HepG2 (cell line): Measurements from ENCODE around the gene PANK4. TPM values are rescaled to one million over a fixed set of nuclear protein-coding genes. Genes with fewer than 3 reads are reported as not detected.

ENCODE experiments used
- ATAC-seq: fragments of 200-7000 bp; cut with Tn5 transposase; 3 replicates; pipeline ENCODE4 v1.9.1; 2020; ENCODE audit warnings: mild to moderate bottlenecking, moderate library complexity
- BruUV-seq: library from RNA; stranded (reverse); fragments of 400-500 nt; replicated peaks from 2 replicates; lab custom pipeline; 2021; lab: Mats Ljungman, UMichigan
- CTCF ChIA-PET: fragments of 300-600 bp; formaldehyde crosslinking; extraction: SDS; loops from one replicate; lab custom pipeline; 2021; ENCODE audit warnings: low total read pairs, inconsistent platforms, low intra/inter-chr PET ratio; lab: Yijun Ruan, JAX
- POLR2A ChIA-PET: fragments of 350-600 bp; sonication (Branson Sonifier 250); formaldehyde crosslinking; loops from one replicate; lab custom pipeline; 2020; ENCODE audit warnings: antibody characterized with exemption, inconsistent platforms; lab: Yijun Ruan, JAX
- DNase-seq: peaks from one replicate; pipeline ENCODE4 v3.0.0-alpha.2; 2015; ENCODE audit warnings: low spot score
- FAIRE-seq: peaks from 3 replicates; lab custom pipeline; 2011; peaks lifted over from hg19 to GRCh38; lab: Jason Lieb, UNC
- H2AFZ ChIP-seq: one replicate; pipeline ENCODE4 v1.6.1; 2011; ENCODE audit warnings: low read length, inconsistent platforms
- H3K27ac ChIP-seq: fragments of 300-600 bp; 3 replicates; pipeline ENCODE4 v1.8.0; 2011; ENCODE audit warnings: mixed run types, mild to moderate bottlenecking, mixed read lengths, low read length, inconsistent platforms; ENCODE audit not compliant: insufficient read depth; ENCODE audit errors: extremely low read length
- H3K27me3 ChIP-seq, 2 experiments: fragments of 200-600 bp in 1 of 2; 2 replicates in 1 of 2; 3 replicates in 1 of 2; pipeline versions ENCODE4 v1.6.0 to v1.8.0; 2011; ENCODE audit warnings: low read length in 2 of 2, mild to moderate bottlenecking in 2 of 2, moderate library complexity in 2 of 2, inconsistent platforms in 1 of 2; ENCODE audit not compliant: insufficient read depth in 2 of 2, control insufficient read depth in 1 of 2
- H3K36me3 ChIP-seq, 2 experiments: fragments of 200-600 bp in 1 of 2; replicated peaks in 1 of 2; 2 replicates in 1 of 2; 3 replicates in 1 of 2; pipeline versions ENCODE4 v1.5.1 to v1.8.0; 2011; ENCODE audit warnings: low read length in 2 of 2, inconsistent platforms in 1 of 2; ENCODE audit not compliant: insufficient read depth in 2 of 2, control insufficient read depth in 1 of 2
- H3K4me1 ChIP-seq: 2 replicates; pipeline ENCODE4 v1.5.1; 2012; ENCODE audit warnings: low read length, inconsistent platforms; ENCODE audit not compliant: insufficient read depth
- H3K4me2 ChIP-seq: 2 replicates; pipeline ENCODE4 v1.6.0; 2011; ENCODE audit warnings: low read depth, low read length, inconsistent platforms
- H3K4me3 ChIP-seq, 3 experiments: fragments of 200-600 bp in 1 of 3; sonication (generic), shearing (Covaris generic) in 1 of 3; replicated peaks in 1 of 3; 2 replicates each; pipeline ENCODE4 v1.5.1; 2011 to 2016; ENCODE audit warnings: low read length in 3 of 3, inconsistent platforms in 2 of 3, low read depth in 2 of 3, mild to moderate bottlenecking in 2 of 3, control low read depth in 1 of 3, mixed read lengths in 1 of 3; ENCODE audit not compliant: insufficient read depth in 1 of 3
- H3K79me2 ChIP-seq: one replicate; pipeline ENCODE4 v1.6.1; 2011; ENCODE audit warnings: low read length, inconsistent platforms; ENCODE audit not compliant: insufficient read depth
- H3K9ac ChIP-seq: 2 replicates; pipeline ENCODE4 v1.6.0; 2011; ENCODE audit warnings: mild to moderate bottlenecking, low read depth, low read length, inconsistent platforms; ENCODE audit not compliant: insufficient read depth
- H3K9me3 ChIP-seq: 2 replicates; pipeline ENCODE4 v1.5.1; 2012; ENCODE audit warnings: mild to moderate bottlenecking, low read length
- H4K20me1 ChIP-seq: 2 replicates; pipeline ENCODE4 v1.6.0; 2011; ENCODE audit warnings: inconsistent platforms, mild to moderate bottlenecking, low read length, moderate library complexity; ENCODE audit not compliant: insufficient read depth
- CREM ChIP-seq, 2 experiments: sonication (generic) in 1 of 2; formaldehyde crosslinking in 1 of 2; IDR thresholded peaks; 2 replicates each; pipeline versions ENCODE4 v1.4.0 to v1.6.1; 2016 to 2020; ENCODE audit warnings: antibody characterized with exemption in 1 of 2, mild to moderate bottlenecking in 1 of 2, missing genetic modification reagents in 1 of 2
- DR1 ChIP-seq: sonication (generic); formaldehyde crosslinking; IDR thresholded peaks from 2 replicates; pipeline ENCODE4 v1.8.0; 2021; ENCODE audit warnings: mild to moderate bottlenecking, missing genetic modification reagents, inconsistent platforms
- HOXA3 ChIP-seq: sonication (generic); formaldehyde crosslinking; IDR thresholded peaks from 2 replicates; pipeline ENCODE4 v1.5.0; 2020; ENCODE audit warnings: missing genetic modification reagents
- MAFG ChIP-seq: sonication (generic); formaldehyde crosslinking; IDR thresholded peaks from 2 replicates; pipeline ENCODE4 v1.5.1; 2020; ENCODE audit warnings: mild to moderate bottlenecking, missing genetic modification reagents
- NR1H2 ChIP-seq: sonication (generic); formaldehyde crosslinking; IDR thresholded peaks from 2 replicates; pipeline ENCODE4 v1.8.1; 2022; ENCODE audit warnings: low read depth, missing genetic modification reagents, borderline replicate concordance
- PHF8 ChIP-seq: sonication (generic); formaldehyde crosslinking; IDR thresholded peaks from 2 replicates; pipeline ENCODE4 v1.5.0; 2020; ENCODE audit warnings: missing genetic modification reagents
- SATB2 ChIP-seq: sonication (generic); formaldehyde crosslinking; IDR thresholded peaks from 2 replicates; pipeline ENCODE4 v1.5.0; 2020; ENCODE audit warnings: missing genetic modification reagents
- SNAPC2 ChIP-seq: sonication (generic); formaldehyde crosslinking; IDR thresholded peaks from 2 replicates; pipeline ENCODE4 v1.8.1; 2022; ENCODE audit warnings: mild to moderate bottlenecking, missing genetic modification reagents
- SPEN ChIP-seq: sonication (generic); formaldehyde crosslinking; IDR thresholded peaks from 2 replicates; pipeline ENCODE4 v1.5.1; 2020; ENCODE audit warnings: low read depth, mild to moderate bottlenecking, missing genetic modification reagents
- ZEB1 ChIP-seq: IDR thresholded peaks from 2 replicates; pipeline ENCODE4 v1.6.1; 2012; ENCODE audit warnings: mild to moderate bottlenecking, low read depth, inconsistent platforms; ENCODE audit not compliant: insufficient replicate concordance
- ZNF230 ChIP-seq: sonication (generic); formaldehyde crosslinking; IDR thresholded peaks from 2 replicates; pipeline ENCODE4 v1.4.0; 2020; ENCODE audit warnings: mild to moderate bottlenecking, missing genetic modification reagents
- ZNF354B ChIP-seq: sonication (generic); formaldehyde crosslinking; IDR thresholded peaks from 2 replicates; pipeline ENCODE4 v1.8.0; 2022; ENCODE audit warnings: mild to moderate bottlenecking, missing genetic modification reagents
- ZNF589 ChIP-seq: sonication (generic); formaldehyde crosslinking; conservative IDR thresholded peaks from 2 replicates; pipeline ENCODE4 v1.8.0; 2022; ENCODE audit warnings: mild to moderate bottlenecking, moderate library complexity, missing genetic modification reagents
- WGBS: methylation state at CpG from one replicate; pipeline ENCODE4 v1.1.6; 2017; ENCODE audit warnings: low lambda C conversion rate; 5-methylcytosine and 5-hydroxymethylcytosine counted together
- in situ Hi-C: cut with HindIII; loops from 2 replicates; pipeline ENCODE4 v1.10.0; 2017; ENCODE audit warnings: low pct_unique_long_range_greater_than_20kb; ENCODE audit not compliant: extremely low pct_ligation_motif_present
- intact Hi-C: fragments of 100-400 bp; cut with micrococcal nuclease; formaldehyde crosslinking; loops from one replicate; pipeline ENCODE4 v1.10.0; 2022; ENCODE audit not compliant: unreplicated experiment
- polyA plus RNA-seq, 8 experiments: library from polyadenylated mRNA; depleted of rRNA in 3 of 8; stranded (reverse) in 7 of 8; unstranded in 1 of 8; fragments of >200 nt; fragmentation: Illumina TruSeq in 4 of 8; extraction: Trizol in 4 of 8; gene quantifications; 2 replicates each; pipeline versions ENCODE4 v1.2.1 to v1.2.3, GENCODE V29; 2011 to 2016; ENCODE audit warnings: low read depth in 4 of 8, missing spikeins in 1 of 8, mixed read lengths in 1 of 8; ENCODE audit not compliant: insufficient read depth in 1 of 8
- total RNA-seq, 5 experiments: library from RNA; depleted of rRNA; stranded (reverse); fragments of >200 nt; fragmentation: Illumina TruSeq; extraction: Trizol; gene quantifications; 2 replicates each; pipeline ENCODE4 v1.2.3, GENCODE V29; 2016; ENCODE audit warnings: low read depth in 1 of 5
- TF ChIP-seq, protein P1 (sequence below): sonication (generic); formaldehyde crosslinking; conservative IDR thresholded peaks from 2 replicates; pipeline ENCODE4 v1.8.1; 2023; ENCODE audit warnings: missing genetic modification reagents
- TF ChIP-seq, protein P2 (sequence below): sonication (generic); formaldehyde crosslinking; IDR thresholded peaks from 2 replicates; pipeline ENCODE4 v1.4.0; 2020; ENCODE audit warnings: missing genetic modification reagents
- TF ChIP-seq, protein P3 (sequence below): sonication (generic); formaldehyde crosslinking; IDR thresholded peaks from 2 replicates; pipeline ENCODE4 v1.4.0; 2020; ENCODE audit warnings: mild to moderate bottlenecking, missing genetic modification reagents
- TF ChIP-seq, protein P4 (sequence below): sonication (generic); formaldehyde crosslinking; IDR thresholded peaks from 2 replicates; pipeline ENCODE4 v1.4.0; 2020; ENCODE audit warnings: missing genetic modification reagents; ENCODE audit errors: not compliant biosample characterization
- TF ChIP-seq, protein P5 (sequence below): sonication (generic); formaldehyde crosslinking; IDR thresholded peaks from 2 replicates; pipeline ENCODE4 v1.9.0; 2022; ENCODE audit warnings: missing genetic modification reagents, mild to moderate bottlenecking, borderline replicate concordance
- TF ChIP-seq, protein P6 (sequence below): sonication (generic); formaldehyde crosslinking; IDR thresholded peaks from 2 replicates; pipeline ENCODE4 v1.9.0; 2022; ENCODE audit warnings: low read depth, missing genetic modification reagents

The PANK4 gene
- total and polyA plus RNA-seq, 2 of the 13 experiments (the other 11 are each of a cell fraction or from before 2014, with no cell fraction given), result 17.4 to 19.3 TPM

DNA sequence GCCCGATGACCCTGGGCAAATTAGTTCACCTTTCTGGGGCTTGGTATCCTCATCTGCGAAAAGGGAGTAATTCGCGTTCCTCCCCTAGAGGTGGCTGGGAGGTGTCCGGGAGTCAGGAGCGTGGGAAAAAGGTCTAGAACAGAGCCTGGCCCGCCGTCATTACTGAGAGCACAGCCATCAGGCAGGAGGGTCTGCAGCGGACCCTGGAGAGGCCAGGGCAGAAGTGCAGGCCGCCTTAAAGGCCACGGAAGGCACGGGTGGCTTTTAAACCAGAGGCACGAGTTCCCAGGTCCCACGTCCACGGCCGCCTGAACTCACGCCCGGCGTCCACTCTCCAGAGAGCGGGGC lies 850 bp downstream of the PANK4 start:
- peaks cover 34% of the 10 kb centered on the region for H4K20me1 ChIP-seq
- in situ Hi-C loops (no loop called here), intact Hi-C loops (no loop called here)
- POLR2A ChIA-PET, result interaction anchor here (1.0 to 3.9 kb wide), 10 partner anchors 9 to 112 kb away, joined by 3 to 38 read pairs (median 6); partner anchors contain the start of gene PEX10
- no TSS peak for BruUV-seq
- H3K4me2 ChIP-seq, result peak overlapping the region; percentile 92
- ATAC-seq, result 0 out of 3 replicates have a peak, but pooled peaks have one; percentile 2
- H3K79me2 ChIP-seq, result peaks cover 35% of the 10 kb centered on the region
- H3K9me3 ChIP-seq, result no peaks in the 10 kb centered on the region
- peaks cover 5 to 16% of the 10 kb centered on the region in 2 experiments; a peak in 4 of 5 replicates for H3K36me3 ChIP-seq
- peaks cover 66% of the 10 kb centered on the region for H3K4me1 ChIP-seq
- H2AFZ ChIP-seq, result no peak overlapping the region
- CTCF ChIA-PET, result interaction anchor here (1.5 kb wide), 1 partner anchor 111 kb away, joined by 5 read pairs; no protein-coding TSS in a partner anchor
- H3K4me3 ChIP-seq, result peak overlapping the region; percentile 65 to 96 (median 69)
- peak overlapping the region; percentile 49 for H3K27ac ChIP-seq
- 1% methylated on average over 8 of the region's 20 CpGs for WGBS
- no peak for FAIRE-seq
- peaks cover 8 to 30% of the 10 kb centered on the region in 2 experiments for H3K27me3 ChIP-seq
- H3K9ac ChIP-seq, result peak overlapping the region; percentile 88
- DNase-seq, result no peak
- TF ChIP-seq ZNF354B (CRISPR knock-in tag), result no peak
- TF ChIP-seq, protein P1, sequence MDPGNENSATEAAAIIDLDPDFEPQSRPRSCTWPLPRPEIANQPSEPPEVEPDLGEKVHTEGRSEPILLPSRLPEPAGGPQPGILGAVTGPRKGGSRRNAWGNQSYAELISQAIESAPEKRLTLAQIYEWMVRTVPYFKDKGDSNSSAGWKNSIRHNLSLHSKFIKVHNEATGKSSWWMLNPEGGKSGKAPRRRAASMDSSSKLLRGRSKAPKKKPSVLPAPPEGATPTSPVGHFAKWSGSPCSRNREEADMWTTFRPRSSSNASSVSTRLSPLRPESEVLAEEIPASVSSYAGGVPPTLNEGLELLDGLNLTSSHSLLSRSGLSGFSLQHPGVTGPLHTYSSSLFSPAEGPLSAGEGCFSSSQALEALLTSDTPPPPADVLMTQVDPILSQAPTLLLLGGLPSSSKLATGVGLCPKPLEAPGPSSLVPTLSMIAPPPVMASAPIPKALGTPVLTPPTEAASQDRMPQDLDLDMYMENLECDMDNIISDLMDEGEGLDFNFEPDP, result no peak
- no peak for TF ChIP-seq DR1 (CRISPR knock-in tag)
- TF ChIP-seq, protein P2, sequence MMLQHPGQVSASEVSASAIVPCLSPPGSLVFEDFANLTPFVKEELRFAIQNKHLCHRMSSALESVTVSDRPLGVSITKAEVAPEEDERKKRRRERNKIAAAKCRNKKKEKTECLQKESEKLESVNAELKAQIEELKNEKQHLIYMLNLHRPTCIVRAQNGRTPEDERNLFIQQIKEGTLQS, result no peak
- no peak for TF ChIP-seq MAFG
- no peak for TF ChIP-seq ZEB1
- TF ChIP-seq CREM (IDR thresholded peaks at IDR 0.05), result no peak
- TF ChIP-seq CREM (CRISPR knock-in tag; IDR thresholded peaks at IDR 0.05), result no peak
- TF ChIP-seq SATB2 (CRISPR knock-in tag), result no peak
- TF ChIP-seq, protein P3, sequence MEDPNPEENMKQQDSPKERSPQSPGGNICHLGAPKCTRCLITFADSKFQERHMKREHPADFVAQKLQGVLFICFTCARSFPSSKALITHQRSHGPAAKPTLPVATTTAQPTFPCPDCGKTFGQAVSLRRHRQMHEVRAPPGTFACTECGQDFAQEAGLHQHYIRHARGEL (CRISPR knock-in tag), result no peak
- TF ChIP-seq, protein P4, sequence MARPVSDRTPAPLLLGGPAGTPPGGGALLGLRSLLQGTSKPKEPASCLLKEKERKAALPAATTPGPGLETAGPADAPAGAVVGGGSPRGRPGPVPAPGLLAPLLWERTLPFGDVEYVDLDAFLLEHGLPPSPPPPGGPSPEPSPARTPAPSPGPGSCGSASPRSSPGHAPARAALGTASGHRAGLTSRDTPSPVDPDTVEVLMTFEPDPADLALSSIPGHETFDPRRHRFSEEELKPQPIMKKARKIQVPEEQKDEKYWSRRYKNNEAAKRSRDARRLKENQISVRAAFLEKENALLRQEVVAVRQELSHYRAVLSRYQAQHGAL (CRISPR knock-in tag), result no peak
- no peak for TF ChIP-seq ZNF589 (CRISPR knock-in tag)
- no peak for TF ChIP-seq PHF8 (CRISPR knock-in tag)
- TF ChIP-seq, protein P5, sequence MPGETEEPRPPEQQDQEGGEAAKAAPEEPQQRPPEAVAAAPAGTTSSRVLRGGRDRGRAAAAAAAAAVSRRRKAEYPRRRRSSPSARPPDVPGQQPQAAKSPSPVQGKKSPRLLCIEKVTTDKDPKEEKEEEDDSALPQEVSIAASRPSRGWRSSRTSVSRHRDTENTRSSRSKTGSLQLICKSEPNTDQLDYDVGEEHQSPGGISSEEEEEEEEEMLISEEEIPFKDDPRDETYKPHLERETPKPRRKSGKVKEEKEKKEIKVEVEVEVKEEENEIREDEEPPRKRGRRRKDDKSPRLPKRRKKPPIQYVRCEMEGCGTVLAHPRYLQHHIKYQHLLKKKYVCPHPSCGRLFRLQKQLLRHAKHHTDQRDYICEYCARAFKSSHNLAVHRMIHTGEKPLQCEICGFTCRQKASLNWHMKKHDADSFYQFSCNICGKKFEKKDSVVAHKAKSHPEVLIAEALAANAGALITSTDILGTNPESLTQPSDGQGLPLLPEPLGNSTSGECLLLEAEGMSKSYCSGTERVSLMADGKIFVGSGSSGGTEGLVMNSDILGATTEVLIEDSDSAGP, result no peak
- TF ChIP-seq, protein P6, sequence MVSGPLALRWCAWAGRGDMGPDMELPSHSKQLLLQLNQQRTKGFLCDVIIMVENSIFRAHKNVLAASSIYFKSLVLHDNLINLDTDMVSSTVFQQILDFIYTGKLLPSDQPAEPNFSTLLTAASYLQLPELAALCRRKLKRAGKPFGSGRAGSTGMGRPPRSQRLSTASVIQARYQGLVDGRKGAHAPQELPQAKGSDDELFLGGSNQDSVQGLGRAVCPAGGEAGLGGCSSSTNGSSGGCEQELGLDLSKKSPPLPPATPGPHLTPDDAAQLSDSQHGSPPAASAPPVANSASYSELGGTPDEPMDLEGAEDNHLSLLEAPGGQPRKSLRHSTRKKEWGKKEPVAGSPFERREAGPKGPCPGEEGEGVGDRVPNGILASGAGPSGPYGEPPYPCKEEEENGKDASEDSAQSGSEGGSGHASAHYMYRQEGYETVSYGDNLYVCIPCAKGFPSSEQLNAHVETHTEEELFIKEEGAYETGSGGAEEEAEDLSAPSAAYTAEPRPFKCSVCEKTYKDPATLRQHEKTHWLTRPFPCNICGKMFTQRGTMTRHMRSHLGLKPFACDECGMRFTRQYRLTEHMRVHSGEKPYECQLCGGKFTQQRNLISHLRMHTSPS (CRISPR knock-in tag), result no peak
- no peak; the same call in 1 of the 2 replicates for TF ChIP-seq SNAPC2 (CRISPR knock-in tag)
- TF ChIP-seq SPEN (CRISPR knock-in tag), result 0 out of 2 replicates have a peak, but pooled peaks have one; percentile 5
- TF ChIP-seq HOXA3 (CRISPR knock-in tag), result no peak
- no peak for TF ChIP-seq NR1H2 (CRISPR knock-in tag)
- no peak for TF ChIP-seq ZNF230 (CRISPR knock-in tag)
